K562 (cell line): ENCODE data around the gene WDHD1. TPM values are rescaled to one million over a fixed set of nuclear protein-coding genes. Genes with fewer than 3 reads are reported as not detected.

Experiments
- ATAC-seq: fragments of 200-7000 bp; cut with Tn5 transposase; 3 replicates; pipeline ENCODE4 v1.9.1; 2020; ENCODE audit warnings: moderate library complexity
- BruUV-seq: library from RNA; stranded (reverse); fragments of 400-500 nt; replicated peaks from 2 replicates; lab custom pipeline; 2021; lab: Mats Ljungman, UMichigan
- CTCF ChIA-PET: fragments of 300-600 bp; formaldehyde crosslinking; extraction: SDS; loops from one replicate; lab custom pipeline; 2021; ENCODE audit warnings: low intra/inter-chr PET ratio; lab: Yijun Ruan, JAX
- POLR2A ChIA-PET: fragments of 300-600, 350-650 bp; sonication (Branson Sonifier 250); formaldehyde crosslinking; extraction: SDS; loops from one replicate; lab custom pipeline; 2021; ENCODE audit warnings: antibody characterized with exemption, inconsistent platforms; lab: Yijun Ruan, JAX
- DNase-seq, 4 experiments: peaks; one replicate each; pipeline versions ENCODE4 v3.0.0 to v3.0.0-alpha.2; 2011 to 2018; ENCODE audit warnings: low spot score in 3 of 4, mixed read lengths in 3 of 4; ENCODE audit errors: extremely low read depth in 1 of 4
- FAIRE-seq: peaks from 2 replicates; lab custom pipeline; 2011; peaks lifted over from hg19 to GRCh38; lab: Jason Lieb, UNC
- H2AFZ ChIP-seq: 2 replicates; pipeline ENCODE4 v1.6.0; 2011; ENCODE audit warnings: low read depth, low read length, control low read depth, inconsistent platforms
- H3K27ac ChIP-seq: fragments of 200-600 bp; 3 replicates; pipeline ENCODE4 v1.8.0; 2011; ENCODE audit warnings: low read depth, mild to moderate bottlenecking, control low read depth, inconsistent platforms, low read length, moderate library complexity, mixed read lengths; ENCODE audit errors: extremely low read depth
- H3K27me3 ChIP-seq, 2 experiments: fragments of 300-600 bp in 1 of 2; 2 replicates in 1 of 2; 3 replicates in 1 of 2; pipeline versions ENCODE4 v1.6.0 to v1.8.0; 2011; ENCODE audit warnings: inconsistent platforms in 2 of 2, low read length in 2 of 2, mild to moderate bottlenecking in 1 of 2, mixed read lengths in 1 of 2, moderate library complexity in 1 of 2; ENCODE audit not compliant: control insufficient read depth in 2 of 2, insufficient read depth in 2 of 2
- H3K36me3 ChIP-seq: fragments of 300-600 bp; 3 replicates; pipeline ENCODE4 v1.8.0; 2011; ENCODE audit warnings: mild to moderate bottlenecking, low read length, inconsistent platforms; ENCODE audit not compliant: control insufficient read depth, insufficient read depth
- H3K4me1 ChIP-seq, 2 experiments: fragments of 200-600 bp in 1 of 2; replicated peaks in 1 of 2; 2 replicates in 1 of 2; 3 replicates in 1 of 2; pipeline versions ENCODE4 v1.5.1 to v1.8.0; 2011; ENCODE audit warnings: inconsistent platforms in 2 of 2, low read length in 2 of 2, mild to moderate bottlenecking in 1 of 2, mixed read lengths in 1 of 2, moderate library complexity in 1 of 2; ENCODE audit not compliant: control insufficient read depth in 2 of 2, insufficient read depth in 2 of 2
- H3K4me2 ChIP-seq: 2 replicates; pipeline ENCODE4 v1.6.1; 2011; ENCODE audit warnings: low read length, control low read depth, inconsistent platforms, mixed read lengths; ENCODE audit not compliant: insufficient read depth
- H3K4me3 ChIP-seq: fragments of 200-600 bp; sonication (generic), shearing (Covaris generic); 2 replicates; pipeline ENCODE4 v1.5.1; 2016; ENCODE audit warnings: control low read depth, inconsistent platforms
- H3K79me2 ChIP-seq: fragments of 200-600 bp; 3 replicates; pipeline ENCODE4 v1.8.0; 2011; ENCODE audit warnings: low read length, inconsistent platforms; ENCODE audit not compliant: control insufficient read depth, insufficient read depth
- H3K9ac ChIP-seq, 2 experiments: 2 replicates each; pipeline versions ENCODE4 v1.6.0 to v1.6.1; 2011; ENCODE audit warnings: low read depth in 2 of 2, low read length in 2 of 2, control low read depth in 1 of 2, inconsistent platforms in 1 of 2, mild to moderate bottlenecking in 1 of 2, mixed read lengths in 1 of 2; ENCODE audit not compliant: insufficient read depth in 1 of 2
- H3K9me1 ChIP-seq: one replicate; pipeline ENCODE4 v1.6.0; 2011; ENCODE audit warnings: inconsistent platforms, mild to moderate bottlenecking, low read length, moderate library complexity; ENCODE audit not compliant: control insufficient read depth, insufficient read depth
- H3K9me3 ChIP-seq: replicated peaks from 2 replicates; pipeline ENCODE4 v1.5.1; 2011; ENCODE audit warnings: low read depth, low read length, inconsistent platforms; ENCODE audit not compliant: control insufficient read depth, insufficient read depth
- H4K20me1 ChIP-seq: replicated peaks from 2 replicates; pipeline ENCODE4 v1.6.1; 2011; ENCODE audit warnings: low read length, inconsistent platforms, mixed read lengths; ENCODE audit not compliant: control insufficient read depth, insufficient read depth
- IRF2 ChIP-seq: sonication (generic); formaldehyde crosslinking; IDR thresholded peaks from 2 replicates; pipeline ENCODE4 v1.8.1; 2022; ENCODE audit warnings: mild to moderate bottlenecking, missing genetic modification reagents
- NFIC ChIP-seq: fragments of 450-650 bp; IDR thresholded peaks from 2 replicates; pipeline ENCODE4 v1.6.1; 2017; ENCODE audit warnings: mild to moderate bottlenecking, inconsistent platforms
- in situ Hi-C: fragments of 300-500 bp; cut with MboI; formaldehyde crosslinking; loops from 4 replicates; pipeline ENCODE4 v1.15.0; 2018; ENCODE audit warnings: inconsistent platforms, mixed read lengths
- intact Hi-C: fragments of 100-400 bp; cut with micrococcal nuclease; formaldehyde crosslinking; loops from 2 replicates; pipeline ENCODE4 v1.14.2; 2022
- polyA plus RNA-seq, 8 experiments: library from polyadenylated mRNA; depleted of rRNA in 4 of 8; stranded (reverse) in 5 of 8; unstranded in 3 of 8; fragments of >200 nt; fragmentation: Nextera tagmentation in 2 of 8; fragmentation: Illumina TruSeq in 1 of 8; extraction: Ambion mirVana in 2 of 8; extraction: Trizol in 1 of 8; gene quantifications; 2 replicates each; pipeline versions ENCODE4 v1.2.1 to v1.2.3, GENCODE V29; 2011 to 2014; ENCODE audit warnings: inconsistent platforms in 1 of 8, missing spikeins in 1 of 8
- total RNA-seq, 7 experiments: library from RNA; depleted of rRNA in 6 of 7; stranded (reverse); fragments of >200 nt in 6 of 7; fragmentation: Illumina TruSeq in 2 of 7; extraction: Trizol in 2 of 7; gene quantifications; 2 replicates each; pipeline versions ENCODE4 v1.2.1 to v1.2.3, GENCODE V29; 2011 to 2021; ENCODE audit warnings: low replicate concordance in 1 of 7
- TF ChIP-seq, protein P1 (sequence below), 2 experiments: fragments of 450-650 bp; IDR thresholded peaks; 2 replicates each; pipeline ENCODE4 v1.6.1; 2016; ENCODE audit warnings: mild to moderate bottlenecking in 2 of 2, borderline replicate concordance in 1 of 2, low read depth in 1 of 2, moderate library complexity in 1 of 2

Gene WDHD1
- total and polyA plus RNA-seq, 9 of the 15 experiments (the other 6 are each of a cell fraction or from before 2014, with no cell fraction given): 11.7 to 39.1 (median 30.0) TPM

DNA sequence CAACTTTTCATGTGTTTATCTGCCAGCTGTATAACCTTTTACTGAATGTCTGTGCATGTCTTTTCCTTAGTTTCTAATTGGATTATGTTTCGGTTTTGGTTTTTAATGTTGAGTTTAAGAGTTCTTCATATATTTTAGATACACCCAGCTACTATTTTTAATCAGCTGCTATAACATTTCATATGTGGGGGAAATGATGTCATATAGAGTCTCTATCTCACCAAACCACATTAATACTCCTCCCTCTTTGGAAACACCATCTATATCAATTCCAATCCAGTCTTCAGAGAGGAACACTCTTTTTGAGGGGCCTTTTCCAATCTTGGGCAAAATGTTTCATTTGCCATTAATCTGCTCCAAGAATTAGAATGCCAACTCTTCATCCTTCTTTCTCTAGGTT lies 95.8 kb downstream of the WDHD1 start (continued):
- TF ChIP-seq, protein P1, sequence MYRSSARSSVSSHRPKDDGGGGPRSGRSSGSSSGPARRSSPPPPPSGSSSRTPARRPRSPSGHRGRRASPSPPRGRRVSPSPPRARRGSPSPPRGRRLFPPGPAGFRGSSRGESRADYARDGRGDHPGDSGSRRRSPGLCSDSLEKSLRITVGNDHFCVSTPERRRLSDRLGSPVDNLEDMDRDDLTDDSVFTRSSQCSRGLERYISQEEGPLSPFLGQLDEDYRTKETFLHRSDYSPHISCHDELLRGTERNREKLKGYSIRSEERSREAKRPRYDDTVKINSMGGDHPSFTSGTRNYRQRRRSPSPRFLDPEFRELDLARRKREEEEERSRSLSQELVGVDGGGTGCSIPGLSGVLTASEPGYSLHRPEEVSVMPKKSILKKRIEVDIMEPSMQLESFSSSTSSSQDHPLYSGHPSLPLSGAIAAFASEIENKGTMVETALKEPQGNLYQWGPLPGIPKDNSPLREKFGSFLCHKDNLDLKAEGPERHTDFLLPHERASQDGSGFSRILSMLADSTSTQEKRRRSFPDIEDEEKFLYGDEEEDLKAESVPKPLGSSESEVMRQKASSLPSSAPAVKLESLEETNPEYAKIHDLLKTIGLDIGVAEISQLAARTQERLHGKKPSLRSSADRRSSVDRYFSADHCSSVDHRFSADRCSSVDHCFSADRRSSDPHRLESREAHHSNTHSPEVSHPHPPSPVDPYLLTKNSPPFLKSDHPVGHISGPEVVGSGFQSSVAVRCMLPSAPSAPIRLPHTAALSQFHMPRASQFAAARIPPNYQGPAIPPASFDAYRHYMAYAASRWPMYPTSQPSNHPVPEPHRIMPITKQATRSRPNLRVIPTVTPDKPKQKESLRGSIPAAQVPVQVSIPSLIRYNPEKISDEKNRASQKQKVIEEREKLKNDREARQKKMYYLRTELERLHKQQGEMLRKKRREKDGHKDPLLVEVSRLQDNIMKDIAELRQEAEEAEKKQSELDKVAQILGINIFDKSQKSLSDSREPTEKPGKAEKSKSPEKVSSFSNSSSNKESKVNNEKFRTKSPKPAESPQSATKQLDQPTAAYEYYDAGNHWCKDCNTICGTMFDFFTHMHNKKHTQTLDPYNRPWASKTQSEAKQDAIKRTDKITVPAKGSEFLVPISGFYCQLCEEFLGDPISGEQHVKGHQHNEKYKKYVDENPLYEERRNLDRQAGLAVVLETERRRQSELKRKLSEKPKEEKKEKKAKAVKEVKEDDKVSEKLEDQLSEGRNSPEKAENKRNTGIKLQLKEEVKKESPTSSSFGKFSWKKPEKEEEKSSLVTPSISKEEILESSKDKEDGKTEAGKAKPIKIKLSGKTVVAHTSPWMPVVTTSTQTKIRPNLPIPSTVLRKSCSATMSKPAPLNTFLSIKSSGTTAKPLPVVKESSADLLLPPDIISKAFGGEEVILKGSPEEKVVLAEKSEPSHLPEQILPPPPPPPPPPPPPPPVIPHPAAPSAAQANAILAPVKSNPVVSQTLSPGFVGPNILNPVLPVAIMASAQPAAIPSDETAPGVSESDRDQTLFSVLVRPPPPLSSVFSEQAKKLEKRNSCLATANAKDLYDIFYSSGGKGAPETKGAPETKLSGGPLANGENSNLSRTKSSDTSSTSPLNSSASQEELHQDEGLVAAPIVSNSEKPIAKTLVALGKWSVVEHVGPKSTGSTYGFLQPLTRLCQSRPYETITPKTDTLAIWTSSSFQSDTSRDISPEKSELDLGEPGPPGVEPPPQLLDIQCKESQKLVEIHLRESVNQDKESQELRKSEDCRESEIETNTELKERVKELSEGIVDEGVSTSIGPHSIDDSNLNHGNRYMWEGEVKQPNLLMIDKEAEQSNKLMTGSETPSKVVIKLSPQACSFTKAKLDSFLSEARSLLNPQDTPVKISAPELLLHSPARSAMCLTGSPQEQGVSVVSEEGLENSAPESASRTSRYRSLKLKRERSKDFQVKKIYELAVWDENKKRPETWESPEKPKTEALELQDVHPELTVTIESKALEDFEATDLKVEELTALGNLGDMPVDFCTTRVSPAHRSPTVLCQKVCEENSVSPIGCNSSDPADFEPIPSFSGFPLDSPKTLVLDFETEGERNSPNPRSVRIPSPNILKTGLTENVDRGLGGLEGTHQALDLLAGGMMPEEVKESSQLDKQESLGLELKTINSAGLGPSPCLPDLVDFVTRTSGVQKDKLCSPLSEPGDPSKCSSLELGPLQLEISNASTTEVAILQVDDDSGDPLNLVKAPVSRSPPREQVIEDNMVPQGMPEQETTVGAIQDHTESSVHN (IDR thresholded peaks at IDR 0.05; ENCODE audit: borderline replicate concordance in 1 of 2, low read depth in 1 of 2): no peak

GRCh38 chr14:54929556-54929955 lies 97.3 kb downstream of the WDHD1 start:
- Histone ChIP-seq H3K9me1 (no peaks in the 10 kb centered on the region), H2AFZ (no peak overlapping the region), H3K9me3 (no peaks in the 10 kb centered on the region), H3K79me2 (no peaks in the 10 kb centered on the region), H3K9ac (no peak overlapping the region), H3K4me2 (no peak overlapping the region), H3K4me1 (no peaks in the 10 kb centered on the region), H3K27me3 (no peaks in the 10 kb centered on the region), H3K27ac (no peak overlapping the region), H3K36me3 (no peaks in the 10 kb centered on the region), H4K20me1 (no peaks in the 10 kb centered on the region), H3K4me3 (no peak overlapping the region)
- DNase-seq (no peak), ATAC-seq (no peak), FAIRE-seq (no peak)
- CTCF ChIA-PET: no interaction called here
- intact Hi-C loops (no loop called here), in situ Hi-C loops (no loop called here)
- no TSS peak for BruUV-seq
- POLR2A ChIA-PET: no interaction called here
- TF ChIP-seq IRF2 (CRISPR knock-in tag) (no peak), NFIC (0 out of 2 replicates have a peak, but pooled peaks have one; percentile 21)
